Fibroblast of lung (primary cell): Measurements from ENCODE around the gene DEDD2. TPM values are rescaled to one million over a fixed set of nuclear protein-coding genes. Genes with fewer than 3 reads are reported as not detected.

Source experiments
- DNase-seq, 2 donors: peaks; one replicate each; pipeline versions ENCODE4 v3.0.0 to v3.0.0-alpha.2; 2010; ENCODE audit warnings: low read depth in 2 of 2
- H2AFZ ChIP-seq: 2 replicates; pipeline ENCODE4 v1.5.1; 2012; ENCODE audit warnings: low read length, control low read depth, inconsistent platforms
- H3K27ac ChIP-seq: 2 replicates; pipeline ENCODE4 v1.5.1; 2011; ENCODE audit warnings: low read length, control low read depth; ENCODE audit not compliant: insufficient read depth
- H3K27me3 ChIP-seq: 2 replicates; pipeline ENCODE4 v1.5.1; 2011; ENCODE audit warnings: mild to moderate bottlenecking, low read length; ENCODE audit not compliant: control insufficient read depth, insufficient read depth
- H3K36me3 ChIP-seq: 2 replicates; pipeline ENCODE4 v1.5.1; 2011; ENCODE audit warnings: low read length; ENCODE audit not compliant: control insufficient read depth, insufficient read depth
- H3K4me1 ChIP-seq: 2 replicates; pipeline ENCODE4 v1.5.1; 2011; ENCODE audit warnings: low read length; ENCODE audit not compliant: control insufficient read depth, insufficient read depth; ENCODE audit errors: extremely low read depth
- H3K4me2 ChIP-seq: 2 replicates; pipeline ENCODE4 v1.5.1; 2011; ENCODE audit warnings: low read length, control low read depth; ENCODE audit not compliant: insufficient read depth; ENCODE audit errors: extremely low read depth
- H3K4me3 ChIP-seq, 4 experiments: fragments of 200-600 bp in 1 of 4; sonication (generic) in 1 of 4; replicated peaks in 1 of 4; 2 replicates each; pipeline ENCODE4 v1.5.1; 2011 to 2016; ENCODE audit warnings: low read length in 4 of 4, low read depth in 3 of 4, mild to moderate bottlenecking in 3 of 4, control low read depth in 2 of 4, inconsistent platforms in 1 of 4, mixed read lengths in 1 of 4; ENCODE audit not compliant: insufficient read depth in 1 of 4; ENCODE audit errors: control extremely low read depth in 1 of 4
- H3K79me2 ChIP-seq: 2 replicates; pipeline ENCODE4 v1.5.1; 2012; ENCODE audit warnings: mild to moderate bottlenecking, low read length, inconsistent platforms; ENCODE audit not compliant: control insufficient read depth, insufficient read depth
- H3K9ac ChIP-seq: 2 replicates; pipeline ENCODE4 v1.5.1; 2011; ENCODE audit warnings: mild to moderate bottlenecking, low read length, control low read depth; ENCODE audit not compliant: insufficient read depth
- H3K9me3 ChIP-seq: 2 replicates; pipeline ENCODE4 v1.5.1; 2012; ENCODE audit warnings: low read depth, low read length; ENCODE audit not compliant: control insufficient read depth, insufficient read depth
- H4K20me1 ChIP-seq: 2 replicates; pipeline ENCODE4 v1.5.1; 2011; ENCODE audit warnings: low read length; ENCODE audit not compliant: control insufficient read depth, insufficient read depth; ENCODE audit errors: extremely low read depth
- CTCF ChIP-seq, 2 donors: IDR thresholded peaks in 1 of 2; conservative IDR thresholded peaks in 1 of 2; 1 replicate in 1 of 2; 2 replicates in 1 of 2; pipeline ENCODE4 v1.5.1; 2011 to 2012; ENCODE audit warnings: low read length in 2 of 2, control low read depth in 1 of 2, inconsistent platforms in 1 of 2, low read depth in 1 of 2, mild to moderate bottlenecking in 1 of 2
- EZH2 ChIP-seq: IDR thresholded peaks from 2 replicates; pipeline ENCODE4 v1.5.1; 2012; ENCODE audit warnings: low read length, control low read depth, mild to moderate bottlenecking; ENCODE audit errors: missing control alignments
- polyA plus RNA-seq, 2 donors: library from polyadenylated mRNA; depleted of rRNA in 1 of 2; stranded (reverse) in 1 of 2; unstranded in 1 of 2; fragments of >200 nt; gene quantifications; 2 replicates each; pipeline ENCODE4 v1.2.1, GENCODE V29; 2011 to 2012; ENCODE audit warnings: missing spikeins in 1 of 2
- total RNA-seq: library from RNA; depleted of rRNA; stranded (reverse); fragments of >200 nt; gene quantifications from 2 replicates; pipeline ENCODE4 v1.2.1, GENCODE V29; 2014

Gene DEDD2
- total and polyA plus RNA-seq, 2 donors (not counting 1 experiment from before 2014, with no cell fraction given) = 10.0 to 17.8 TPM

- no peaks in the 10 kb centered on the region for H3K36me3 ChIP-seq
- peaks cover 41% of the 10 kb centered on the region for H3K27me3 ChIP-seq
- no peaks in the 10 kb centered on the region for H3K9me3 ChIP-seq
- no peak overlapping the region for H3K27ac ChIP-seq
- no peak overlapping the region for H3K9ac ChIP-seq
- TF ChIP-seq EZH2 (no peak), CTCF (conservative IDR thresholded peaks at IDR 0.05 in 1 of 2, IDR thresholded peaks at IDR 0.05 in 1 of 2; ENCODE audit: low read depth in 1 of 2, low read length in 2 of 2) (no peak)
- H3K4me2 ChIP-seq = no peak overlapping the region
- no peak for DNase-seq
- no peaks in the 10 kb centered on the region for H3K79me2 ChIP-seq
- H3K4me3 ChIP-seq = no peak overlapping the region
- H3K4me1 ChIP-seq = peaks cover 2% of the 10 kb centered on the region
- no peaks in the 10 kb centered on the region for H4K20me1 ChIP-seq
- H2AFZ ChIP-seq = no peak overlapping the region
Observed at GRCh38 chr19:42173695-42174094, 43.8 kb downstream of the DEDD2 start.

- no peaks in the 10 kb centered on the region for H3K79me2 ChIP-seq
- no peak for TF ChIP-seq EZH2
- no peak for TF ChIP-seq CTCF (conservative IDR thresholded peaks at IDR 0.05 in 1 of 2, IDR thresholded peaks at IDR 0.05 in 1 of 2; ENCODE audit: low read depth in 1 of 2, low read length in 2 of 2)
- no peak for DNase-seq
- H3K9ac ChIP-seq = no peak overlapping the region
- no peak overlapping the region for H3K4me3 ChIP-seq
- H3K9me3 ChIP-seq = no peaks in the 10 kb centered on the region
- no peaks in the 10 kb centered on the region for H3K36me3 ChIP-seq
- no peak overlapping the region for H2AFZ ChIP-seq
- no peak overlapping the region for H3K4me2 ChIP-seq
- peaks cover 2% of the 10 kb centered on the region for H3K4me1 ChIP-seq
- H3K27ac ChIP-seq = no peak overlapping the region
- H3K27me3 ChIP-seq = peaks cover 27% of the 10 kb centered on the region
- no peaks in the 10 kb centered on the region for H4K20me1 ChIP-seq
Observed at GRCh38 chr19:42172261-42172660, 45.2 kb downstream of the DEDD2 start.

GRCh38 chr19:42170715-42171114 is 46.8 kb downstream of the DEDD2 start:
- Histone ChIP-seq H3K27ac (no peak overlapping the region), H3K79me2 (no peaks in the 10 kb centered on the region)

More at GRCh38 chr19:42170715-42171114, 46.8 kb downstream of the DEDD2 start:
- no peak overlapping the region for H2AFZ ChIP-seq
- H3K9me3 ChIP-seq = no peaks in the 10 kb centered on the region
- peaks cover under 1% of the 10 kb centered on the region for H3K4me1 ChIP-seq
- H3K4me2 ChIP-seq = no peak overlapping the region
- no peak for DNase-seq
- no peaks in the 10 kb centered on the region for H3K36me3 ChIP-seq
- TF ChIP-seq CTCF (conservative IDR thresholded peaks at IDR 0.05 in 1 of 2, IDR thresholded peaks at IDR 0.05 in 1 of 2; ENCODE audit: low read depth in 1 of 2, low read length in 2 of 2) (no peak), EZH2 (no peak)
- no peak overlapping the region for H3K9ac ChIP-seq
- no peak overlapping the region for H3K4me3 ChIP-seq
- H4K20me1 ChIP-seq = no peaks in the 10 kb centered on the region
- peaks cover 29% of the 10 kb centered on the region for H3K27me3 ChIP-seq
